Brain microvascular endothelial cell (primary cell): ENCODE measurements around the gene CPNE6.

Experiments used
- DNase-seq: peaks from one replicate; pipeline ENCODE4 v3.0.0-alpha.2; 2020
- H3K27ac ChIP-seq: fragments of 250-450 bp; sonication (Bioruptor Pico); 2 replicates; pipeline ENCODE4 v1.5.1; 2020; ENCODE audit warnings: mild to moderate bottlenecking, moderate library complexity
- H3K27me3 ChIP-seq: fragments of 250-450 bp; sonication (Bioruptor Pico); replicated peaks from 2 replicates; pipeline ENCODE4 v1.5.1; 2020; ENCODE audit warnings: mild to moderate bottlenecking
- H3K36me3 ChIP-seq: fragments of 250-450 bp; sonication (Bioruptor Pico); replicated peaks from 2 replicates; pipeline ENCODE4 v1.5.1; 2020; ENCODE audit warnings: mild to moderate bottlenecking
- H3K4me3 ChIP-seq: 2 replicates; pipeline ENCODE4 v1.5.1; 2011; ENCODE audit warnings: low read depth, mild to moderate bottlenecking, control low read depth, low read length, moderate library complexity
- in situ Hi-C: cut with HindIII; loops from 2 replicates; pipeline ENCODE4 v1.10.0; 2017; ENCODE audit warnings: low sequenced_read_pairs, low pct_ligation_motif_present
- TF ChIP-seq, protein P1 (sequence below): IDR thresholded peaks from 2 replicates; pipeline ENCODE4 v1.5.1; 2011; ENCODE audit warnings: low read depth, mild to moderate bottlenecking, moderate library complexity, low read length, control low read depth, inconsistent platforms; ENCODE audit errors: missing control alignments

The CPNE6 gene

DNA sequence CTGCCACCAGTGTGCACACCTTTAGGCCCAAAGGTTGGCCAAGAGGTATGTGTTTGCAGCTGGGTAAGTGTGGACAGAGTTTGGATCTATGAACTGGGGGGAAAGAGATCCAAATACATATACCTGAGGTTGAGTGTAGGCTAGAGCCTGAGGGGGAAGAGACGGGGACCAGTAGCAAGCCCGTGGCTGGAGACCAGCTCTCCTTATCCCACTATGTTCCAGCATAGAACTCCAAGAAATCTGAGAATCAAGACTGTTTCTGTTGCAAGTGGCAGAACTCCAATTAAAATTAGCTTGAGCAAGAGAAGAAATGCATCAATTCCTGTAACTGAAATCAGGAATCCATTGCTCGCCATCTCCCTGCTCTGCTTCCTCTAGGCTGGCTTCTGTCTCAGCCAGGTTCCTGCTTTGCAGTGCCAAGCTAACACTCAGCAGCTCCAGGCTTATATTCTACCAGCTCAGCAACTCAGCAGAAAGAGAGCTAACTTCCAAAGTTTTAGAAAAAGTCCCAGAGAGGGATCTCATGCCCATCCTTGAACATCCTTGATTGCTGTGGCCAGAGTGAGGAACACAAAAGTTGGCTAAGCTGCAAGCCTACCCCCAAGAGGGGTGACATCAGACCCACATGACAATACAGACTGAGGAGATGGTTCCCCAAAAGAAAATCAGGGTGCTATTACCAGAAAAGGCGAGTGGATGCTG, 21.3 kb downstream of the CPNE6 start:
- in situ Hi-C loops: no loop called here
- H3K36me3 ChIP-seq: no peaks in the 10 kb centered on the region
- no peaks in the 10 kb centered on the region for H3K27me3 ChIP-seq
- no peak for DNase-seq
- TF ChIP-seq, protein P1, sequence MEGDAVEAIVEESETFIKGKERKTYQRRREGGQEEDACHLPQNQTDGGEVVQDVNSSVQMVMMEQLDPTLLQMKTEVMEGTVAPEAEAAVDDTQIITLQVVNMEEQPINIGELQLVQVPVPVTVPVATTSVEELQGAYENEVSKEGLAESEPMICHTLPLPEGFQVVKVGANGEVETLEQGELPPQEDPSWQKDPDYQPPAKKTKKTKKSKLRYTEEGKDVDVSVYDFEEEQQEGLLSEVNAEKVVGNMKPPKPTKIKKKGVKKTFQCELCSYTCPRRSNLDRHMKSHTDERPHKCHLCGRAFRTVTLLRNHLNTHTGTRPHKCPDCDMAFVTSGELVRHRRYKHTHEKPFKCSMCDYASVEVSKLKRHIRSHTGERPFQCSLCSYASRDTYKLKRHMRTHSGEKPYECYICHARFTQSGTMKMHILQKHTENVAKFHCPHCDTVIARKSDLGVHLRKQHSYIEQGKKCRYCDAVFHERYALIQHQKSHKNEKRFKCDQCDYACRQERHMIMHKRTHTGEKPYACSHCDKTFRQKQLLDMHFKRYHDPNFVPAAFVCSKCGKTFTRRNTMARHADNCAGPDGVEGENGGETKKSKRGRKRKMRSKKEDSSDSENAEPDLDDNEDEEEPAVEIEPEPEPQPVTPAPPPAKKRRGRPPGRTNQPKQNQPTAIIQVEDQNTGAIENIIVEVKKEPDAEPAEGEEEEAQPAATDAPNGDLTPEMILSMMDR: no peak
- H3K27ac ChIP-seq: no peak overlapping the region
- H3K4me3 ChIP-seq: no peak overlapping the region

DNA sequence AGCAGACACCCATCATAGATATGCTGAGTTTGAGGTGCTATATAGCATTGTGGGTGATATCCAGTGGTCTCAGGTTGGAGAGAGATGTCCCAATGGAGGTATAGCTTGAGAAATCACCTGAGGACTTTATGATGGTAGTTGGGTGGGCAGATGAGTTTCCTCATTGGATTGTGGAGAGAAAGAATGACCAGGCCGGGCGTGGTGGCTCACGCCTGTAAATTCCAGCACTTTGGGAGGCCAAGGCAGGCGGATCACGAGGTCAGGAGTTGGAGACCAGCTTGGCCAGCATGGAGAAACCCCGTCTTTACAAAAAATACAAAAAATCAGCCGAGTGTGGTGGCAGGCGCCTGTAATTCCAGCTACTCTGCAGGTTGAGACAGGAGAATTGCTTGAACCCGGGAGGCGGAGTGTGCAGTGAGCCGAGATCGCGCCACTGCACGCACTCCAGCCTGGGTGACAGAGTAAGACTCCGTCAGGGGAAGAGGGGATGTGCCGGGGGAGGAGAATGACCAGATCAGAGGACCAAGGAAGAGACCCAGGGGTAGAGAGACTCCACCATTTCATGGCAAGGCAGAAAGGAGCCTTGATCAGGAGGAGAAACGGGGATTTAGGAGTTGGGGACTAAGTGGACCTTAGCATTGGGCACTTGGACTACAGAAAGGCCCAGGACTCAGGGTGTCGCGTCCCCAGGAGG, 22.0 kb downstream of the CPNE6 start:
- in situ Hi-C loops: no loop called here
- no peaks in the 10 kb centered on the region for H3K27me3 ChIP-seq
- no peaks in the 10 kb centered on the region for H3K36me3 ChIP-seq
- no peak for DNase-seq
- no peak overlapping the region for H3K27ac ChIP-seq
- H3K4me3 ChIP-seq: peak overlapping the region; percentile 74
- TF ChIP-seq, protein P1: no peak

DNA sequence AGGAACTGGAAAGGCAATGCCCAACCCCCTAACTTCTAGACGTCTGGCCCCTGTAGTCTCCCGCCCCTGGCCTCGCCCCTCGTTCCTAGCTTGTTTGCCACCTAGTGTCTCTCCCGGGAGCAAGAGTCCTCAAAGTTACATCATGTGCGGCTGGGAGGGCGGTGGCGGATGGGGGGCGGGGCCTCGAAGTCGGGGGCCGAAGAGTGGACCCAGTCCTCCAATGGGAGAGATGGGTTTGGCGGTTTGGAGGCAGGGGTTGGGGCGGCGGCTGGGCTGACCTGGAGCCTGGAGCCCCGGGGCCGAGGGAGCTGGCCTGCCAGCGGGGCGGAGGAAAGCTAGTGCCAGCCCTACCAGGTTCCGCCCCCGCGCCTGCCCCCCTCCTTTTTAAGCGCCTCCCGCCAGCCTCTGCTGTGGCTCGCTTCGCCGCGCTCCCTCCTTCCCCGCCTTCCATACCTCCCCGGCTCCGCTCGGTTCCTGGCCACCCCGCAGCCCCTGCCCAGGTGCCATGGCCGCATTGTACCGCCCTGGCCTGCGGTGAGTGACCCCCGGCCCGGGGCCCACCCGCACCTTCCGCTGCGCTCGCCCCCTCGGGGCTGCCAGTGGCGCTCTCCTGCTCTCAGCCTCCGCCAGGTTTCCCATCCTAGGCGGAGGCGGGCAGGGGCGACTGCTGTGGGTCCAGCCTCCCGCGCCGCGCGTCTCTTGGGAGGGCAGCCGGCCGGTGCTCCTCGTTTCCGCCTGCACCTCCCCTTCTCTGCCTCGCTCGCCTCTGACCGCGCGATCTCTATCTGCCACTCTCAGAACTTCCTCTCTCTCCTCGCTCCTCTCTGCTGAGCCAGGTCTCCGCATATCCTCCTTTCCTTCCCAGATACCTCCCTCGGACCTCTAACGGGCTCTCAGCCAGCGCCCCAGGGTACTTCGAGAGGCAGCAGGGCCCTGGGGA, 22.8 kb downstream of the CPNE6 start, which contains the start of gene PCK2:
TSS of gene PCK2 (plus strand) at position 411 of the 940 bp plus-strand sequence. CDS start at position 506, 95 bp downstream.
- TF ChIP-seq, protein P1: peak; percentile 5

DNA sequence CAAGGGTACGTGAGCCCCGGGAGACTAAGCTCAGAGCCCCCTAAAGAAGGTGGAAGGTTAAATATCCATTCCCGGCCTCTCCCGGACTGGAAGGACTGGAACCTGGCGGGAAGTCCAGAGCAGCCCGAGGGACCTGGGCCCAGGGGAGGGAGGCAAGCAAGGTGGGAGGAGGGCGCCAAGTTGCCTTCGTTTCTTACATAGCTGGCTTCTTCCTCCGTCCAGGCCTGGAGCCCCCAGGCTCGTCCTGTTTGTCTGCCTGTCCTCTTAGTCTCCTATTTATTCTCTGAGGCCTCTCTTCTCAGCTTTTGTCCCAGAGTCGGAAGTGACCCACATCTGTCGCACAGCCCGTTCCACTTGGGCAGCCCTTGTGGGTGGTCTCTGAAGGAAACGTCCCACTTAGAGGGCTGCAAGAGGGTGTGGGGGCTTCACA, 23.5 kb downstream of the CPNE6 start:
- Histone ChIP-seq H3K27ac (no peak overlapping the region), H3K4me3 (peak overlapping the region; percentile 74), H3K36me3 (no peaks in the 10 kb centered on the region), H3K27me3 (no peaks in the 10 kb centered on the region)
- TF ChIP-seq, protein P1: no peak
- in situ Hi-C loops: no loop called here
- DNase-seq: no peak

More for the DNA sequence above, 22.8 kb downstream of the CPNE6 start, which contains the start of gene PCK2:
- in situ Hi-C loops: no loop called here
- H3K27me3 ChIP-seq: no peaks in the 10 kb centered on the region
- peak within 1 kb of the TSS; percentile 25 for H3K27ac ChIP-seq
- DNase-seq: peak; percentile 68
- H3K36me3 ChIP-seq: no peaks in the 10 kb centered on the region
- H3K4me3 ChIP-seq: peak within 1 kb of the TSS; percentile 74

DNA sequence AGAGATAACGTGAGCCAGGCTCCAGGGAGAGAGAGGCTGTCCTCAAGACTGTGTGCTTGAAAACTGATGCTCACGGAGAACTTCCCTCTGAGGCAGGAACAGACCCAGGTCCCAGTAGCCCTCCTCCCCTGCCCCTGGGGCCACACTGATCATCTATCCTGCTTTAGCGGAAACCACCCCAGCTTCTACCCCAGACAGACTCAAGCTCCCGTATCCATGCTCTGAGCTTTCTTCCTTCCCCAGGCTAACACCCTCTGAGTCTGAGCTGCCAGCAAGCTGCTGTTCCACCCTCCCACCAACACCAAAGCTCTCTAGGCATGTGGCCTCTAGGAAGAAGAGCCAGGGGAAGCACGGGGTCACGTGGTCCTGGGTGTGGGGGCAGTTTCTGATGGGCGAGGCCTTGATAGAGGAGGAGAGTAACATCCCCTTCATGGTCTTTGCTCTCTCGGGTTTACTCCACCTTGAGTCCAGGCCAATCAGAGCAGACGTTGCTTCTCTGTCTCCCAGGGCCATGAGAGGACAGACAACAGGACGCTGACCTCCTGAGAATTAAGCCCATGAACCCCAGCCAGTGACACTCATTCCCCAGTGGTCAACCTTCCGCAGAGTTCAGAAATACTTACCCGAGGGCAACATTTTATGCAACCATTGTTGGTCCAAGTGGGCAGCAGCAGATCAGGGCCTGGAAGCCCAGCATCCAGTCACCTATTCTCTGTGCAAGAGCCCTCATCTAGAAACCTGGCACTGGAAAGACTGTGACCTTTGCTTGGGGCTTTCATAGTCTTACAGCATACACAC, 24.1 kb downstream of the CPNE6 start:
- no peak for DNase-seq
- Histone ChIP-seq H3K27ac (no peak overlapping the region), H3K36me3 (no peaks in the 10 kb centered on the region), H3K4me3 (peak overlapping the region; percentile 74), H3K27me3 (no peaks in the 10 kb centered on the region)
- TF ChIP-seq, protein P1: no peak
- in situ Hi-C loops: no loop called here
